Loucy (cell line): Measurements from ENCODE around the gene PHLDB1.

ENCODE experiments used
- EZH2phosphoT487 ChIP-seq: fragments of 200-600 bp; IDR thresholded peaks from 2 replicates; pipeline ENCODE4 v1.6.1; 2018; ENCODE audit warnings: antibody characterized with exemption, mild to moderate bottlenecking, moderate library complexity, borderline replicate concordance
- TF ChIP-seq, protein P1 (sequence below): fragments of 200-600 bp; sonication (generic); conservative IDR thresholded peaks from 2 replicates; pipeline ENCODE4 v1.5.1; 2014; ENCODE audit warnings: mild to moderate bottlenecking, antibody characterized with exemption, low read length

DNA sequence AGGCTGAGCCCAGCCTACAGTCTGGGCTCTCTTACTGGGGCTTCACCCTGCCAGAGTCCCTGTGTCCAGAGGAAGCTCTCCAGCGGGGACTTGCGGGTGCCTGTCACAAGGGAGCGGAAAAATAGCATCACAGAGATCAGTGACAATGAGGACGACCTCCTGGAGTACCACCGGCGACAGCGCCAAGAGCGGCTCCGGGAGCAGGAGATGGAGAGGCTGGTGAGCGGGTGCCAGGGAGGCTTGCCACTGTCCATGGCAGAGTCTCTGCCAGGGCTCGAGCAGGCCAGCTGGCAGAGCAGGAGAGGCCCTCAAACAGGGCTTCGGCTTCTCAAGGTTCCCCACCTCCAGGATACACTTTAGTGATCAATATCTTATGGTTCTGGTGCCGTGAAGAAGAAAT lies 21.0 kb downstream of the PHLDB1 start:
- TF ChIP-seq, protein P1, sequence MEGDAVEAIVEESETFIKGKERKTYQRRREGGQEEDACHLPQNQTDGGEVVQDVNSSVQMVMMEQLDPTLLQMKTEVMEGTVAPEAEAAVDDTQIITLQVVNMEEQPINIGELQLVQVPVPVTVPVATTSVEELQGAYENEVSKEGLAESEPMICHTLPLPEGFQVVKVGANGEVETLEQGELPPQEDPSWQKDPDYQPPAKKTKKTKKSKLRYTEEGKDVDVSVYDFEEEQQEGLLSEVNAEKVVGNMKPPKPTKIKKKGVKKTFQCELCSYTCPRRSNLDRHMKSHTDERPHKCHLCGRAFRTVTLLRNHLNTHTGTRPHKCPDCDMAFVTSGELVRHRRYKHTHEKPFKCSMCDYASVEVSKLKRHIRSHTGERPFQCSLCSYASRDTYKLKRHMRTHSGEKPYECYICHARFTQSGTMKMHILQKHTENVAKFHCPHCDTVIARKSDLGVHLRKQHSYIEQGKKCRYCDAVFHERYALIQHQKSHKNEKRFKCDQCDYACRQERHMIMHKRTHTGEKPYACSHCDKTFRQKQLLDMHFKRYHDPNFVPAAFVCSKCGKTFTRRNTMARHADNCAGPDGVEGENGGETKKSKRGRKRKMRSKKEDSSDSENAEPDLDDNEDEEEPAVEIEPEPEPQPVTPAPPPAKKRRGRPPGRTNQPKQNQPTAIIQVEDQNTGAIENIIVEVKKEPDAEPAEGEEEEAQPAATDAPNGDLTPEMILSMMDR = no peak
- no peak for TF ChIP-seq EZH2phosphoT487
